Skeletal muscle cell (primary cell): ENCODE measurements around the gene MAP3K5.
"Not testable (repeated sequence)": the region's sequence is repeated elsewhere in the genome, so short reads cannot be mapped to it uniquely, and the experiment has no call there.

Experiments
- DNase-seq: peaks from one replicate; pipeline ENCODE4 v3.0.0-alpha.2; 2010; ENCODE audit warnings: low read depth
- H3K4me3 ChIP-seq: 2 replicates; pipeline ENCODE4 v1.5.1; 2011; ENCODE audit warnings: low read depth, mild to moderate bottlenecking, control low read depth, low read length, moderate library complexity

Gene MAP3K5

DNA sequence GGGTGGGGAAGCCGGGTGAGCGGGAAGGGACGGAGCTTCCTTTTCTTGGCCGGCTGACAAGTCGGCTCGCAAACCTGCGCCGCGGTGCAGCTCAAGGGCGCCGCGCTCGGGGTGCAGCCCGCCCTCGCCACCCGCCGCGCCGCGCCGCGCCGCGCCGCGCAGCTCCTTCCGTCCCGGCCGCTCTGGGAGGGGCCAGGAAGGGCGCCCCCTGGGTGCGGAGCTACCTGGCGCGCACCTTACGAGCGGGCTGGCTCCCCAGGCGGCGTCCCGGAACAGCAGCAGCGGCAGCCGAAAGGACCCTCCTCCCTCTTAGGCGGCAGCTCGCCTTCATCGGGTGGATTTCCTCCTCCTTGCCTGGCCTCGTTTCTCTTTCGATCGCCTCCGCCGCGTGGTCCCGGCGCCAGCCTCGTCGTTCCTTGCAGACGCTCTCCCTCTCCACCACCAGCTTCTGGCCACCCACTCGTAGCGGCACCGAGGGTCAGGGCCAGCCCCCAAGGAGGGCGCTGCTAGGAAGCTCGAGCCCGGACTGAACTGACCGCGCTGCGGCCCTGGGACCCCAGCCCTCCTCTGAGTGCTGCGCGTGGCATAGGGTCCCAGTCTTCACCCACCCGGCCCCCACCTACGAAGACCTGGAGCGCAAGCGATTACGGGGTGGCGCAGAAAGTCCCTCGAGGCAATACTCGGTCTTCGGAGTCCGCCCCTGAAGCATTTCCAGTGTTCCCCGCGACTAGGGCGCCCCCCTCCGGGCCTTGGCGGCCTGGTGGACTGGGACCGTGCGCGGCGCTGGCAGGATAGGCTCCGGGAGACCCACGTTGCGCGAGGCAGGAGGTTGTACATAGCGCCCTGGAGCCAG lies at the start of gene MAP3K5:
Gene MAP3K5, minus strand, starts transcription at position 68 of the 853 bp plus-strand sequence. CDS start 320 bp downstream, outside the sequence.
- peak; percentile 54 for DNase-seq
- H3K4me3 ChIP-seq = peak within 1 kb of the TSS; percentile 61

DNA sequence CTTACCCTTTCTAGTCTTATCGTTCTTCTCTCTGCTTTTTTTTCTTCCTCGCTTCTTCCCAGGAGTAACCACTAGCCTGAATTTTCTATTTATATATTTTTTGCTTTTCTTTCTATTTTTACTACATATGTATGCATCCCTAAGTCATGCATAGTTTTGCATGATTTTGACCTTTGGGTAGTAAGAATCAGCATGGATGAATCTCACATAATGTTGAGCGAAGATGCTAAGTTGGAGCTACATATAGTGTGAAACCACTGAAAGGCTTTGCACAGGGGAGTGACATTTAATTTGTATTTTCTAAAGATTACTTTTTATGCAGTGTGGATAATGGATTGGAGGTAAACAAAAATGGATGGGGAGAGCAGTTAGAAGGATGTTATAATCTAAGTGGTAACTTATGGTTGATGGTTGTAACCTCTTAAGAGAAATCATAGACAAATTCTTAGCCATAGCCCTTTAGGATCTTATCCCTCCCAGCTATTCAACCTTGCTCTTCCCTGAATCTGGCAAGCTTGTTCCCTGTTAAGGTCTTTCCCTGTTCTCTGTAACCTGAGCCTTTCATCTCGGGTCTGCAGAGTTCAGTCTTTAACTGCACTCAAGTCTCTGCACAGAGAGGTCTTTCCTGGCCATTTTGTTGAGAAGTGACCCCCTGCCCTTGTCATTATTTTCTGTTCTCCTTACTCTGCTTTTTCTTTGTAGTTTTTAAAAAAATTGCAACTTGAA lies 48.2 kb upstream of the MAP3K5 start:
- no peak for DNase-seq
- no peak overlapping the region for H3K4me3 ChIP-seq

DNA sequence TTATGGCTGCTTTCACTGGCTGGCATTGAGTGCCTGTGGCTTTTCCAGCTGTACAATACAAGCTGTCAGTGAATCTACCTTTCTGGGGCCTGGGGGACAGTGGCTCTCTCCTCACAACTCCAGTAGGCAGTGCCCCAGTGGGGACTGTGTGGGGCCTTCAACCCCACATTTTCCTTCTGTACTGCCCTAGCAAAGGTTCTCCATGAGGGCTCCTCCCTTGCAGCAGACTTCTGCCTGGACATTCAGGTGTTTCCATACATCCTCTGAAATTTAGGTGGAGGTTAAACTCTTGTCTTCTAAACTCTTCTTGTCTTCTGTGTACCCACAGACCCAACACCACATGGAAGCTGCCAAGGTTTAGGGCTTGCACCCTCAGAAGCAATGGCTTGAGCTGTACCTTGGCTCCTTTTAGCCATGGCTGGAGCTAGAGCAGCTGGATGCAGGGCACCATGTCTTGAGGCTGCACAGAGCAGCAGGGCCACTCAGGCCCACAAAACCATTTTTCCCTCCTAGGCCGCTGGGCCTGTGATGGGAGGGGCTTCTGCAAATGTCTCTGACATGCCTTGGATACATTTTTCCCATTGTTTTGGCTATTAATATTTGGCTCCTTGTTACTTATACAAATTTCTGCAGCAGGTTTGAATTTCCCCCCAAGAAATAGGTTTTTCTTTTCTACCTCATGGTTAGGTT lies 39.7 kb upstream of the MAP3K5 start:
- H3K4me3 ChIP-seq = no peak overlapping the region
- DNase-seq = no peak

DNA sequence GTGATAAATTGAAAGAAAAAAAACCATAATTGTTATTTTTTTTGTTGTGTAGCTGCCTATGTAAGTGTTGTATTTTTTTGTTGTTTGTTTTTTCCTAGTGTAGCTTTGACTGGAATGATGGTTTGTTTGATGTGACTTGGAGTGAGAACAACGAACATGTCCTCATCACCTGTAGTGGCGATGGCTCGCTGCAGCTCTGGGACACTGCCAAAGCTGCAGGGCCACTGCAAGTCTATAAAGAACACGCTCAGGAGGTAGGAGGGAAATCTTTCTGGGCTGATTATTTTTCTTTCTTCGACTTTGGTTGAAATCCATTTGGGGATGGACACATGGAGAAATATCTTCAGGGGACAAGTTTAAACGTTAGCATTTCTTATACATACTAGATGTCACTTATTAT lies 33.9 kb upstream of the MAP3K5 start:
- H3K4me3 ChIP-seq = no peak overlapping the region

GRCh38 chr6:136823128-136823660 lies 30.9 kb upstream of the MAP3K5 start:
- H3K4me3 ChIP-seq = peak overlapping the region; percentile 66
- DNase-seq = no peak

More for the DNA sequence above, 33.9 kb upstream of the MAP3K5 start:
- DNase-seq = no peak

DNA sequence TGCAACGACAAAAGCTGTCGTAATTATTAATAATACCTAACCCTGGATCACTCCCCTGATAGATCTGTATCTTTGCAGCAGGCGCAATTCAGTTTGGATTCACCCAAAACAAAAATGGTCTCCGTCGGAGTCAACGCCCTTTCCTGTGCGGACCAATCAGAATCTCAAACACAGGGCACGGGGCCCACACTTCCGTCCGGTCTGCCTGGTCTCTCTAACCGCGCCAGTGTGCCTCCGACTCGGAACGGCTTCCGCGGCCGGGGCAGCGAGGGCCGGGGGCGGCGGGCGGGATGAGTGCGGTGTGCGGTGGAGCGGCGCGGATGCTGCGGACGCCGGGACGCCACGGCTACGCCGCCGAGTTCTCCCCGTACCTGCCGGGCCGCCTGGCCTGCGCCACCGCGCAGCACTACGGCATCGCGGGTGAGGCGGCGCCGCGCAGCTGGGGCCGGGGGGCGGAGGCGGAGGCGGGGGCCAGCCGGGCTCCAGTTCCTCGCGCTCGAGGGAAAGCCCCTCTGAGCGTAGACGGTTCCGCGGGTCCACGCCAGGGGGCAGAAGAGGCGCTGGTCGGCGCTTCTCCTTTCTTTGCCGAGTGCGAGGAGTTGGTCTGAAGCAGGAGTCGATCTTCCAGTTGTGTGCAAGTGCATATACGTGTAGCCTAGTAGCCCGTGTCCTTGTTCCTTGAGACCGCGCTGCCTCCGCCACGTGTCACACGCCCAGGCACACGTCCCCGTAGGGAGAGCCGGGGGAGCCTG lies 30.3 kb upstream of the MAP3K5 start, which contains the start of gene PEX7:
Gene PEX7, plus strand, starts transcription at position 217 of the 752 bp plus-strand sequence. Its CDS starts 74 bp downstream, at position 291.
- H3K4me3 ChIP-seq = peak within 1 kb of the TSS; percentile 66
- DNase-seq = peak; percentile 83

GRCh38 chr6:136822046-136822375 lies 29.7 kb upstream of the MAP3K5 start:
- DNase-seq = peak; percentile 31
- peak overlapping the region; percentile 66 for H3K4me3 ChIP-seq

- DNase-seq = no peak
- H3K4me3 ChIP-seq = no peak overlapping the region
Observed at GRCh38 chr6:136820561-136820960, 28.3 kb upstream of the MAP3K5 start.

DNA sequence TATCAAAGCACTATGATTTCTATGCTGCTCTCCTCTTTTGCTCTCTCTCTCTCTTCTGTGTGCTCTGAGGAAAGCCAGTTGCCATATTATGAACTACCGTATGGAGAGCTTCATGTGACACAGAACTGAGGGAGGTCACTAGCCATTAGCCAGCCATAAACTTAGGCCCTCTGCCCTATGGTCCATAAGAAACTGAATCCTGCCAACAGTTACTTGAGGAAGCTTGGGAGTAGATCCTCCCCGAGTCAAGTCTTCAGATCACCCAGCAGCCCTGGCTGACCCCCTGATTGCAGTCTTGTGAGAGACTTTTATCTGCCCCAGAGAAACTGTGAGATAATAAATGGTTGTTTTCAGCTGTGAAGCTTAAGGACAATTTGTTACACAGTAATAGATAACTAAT lies 24.4 kb upstream of the MAP3K5 start:
- no peak overlapping the region for H3K4me3 ChIP-seq
- DNase-seq = no peak

GRCh38 chr6:136815608-136816007 lies 23.3 kb upstream of the MAP3K5 start:
- not testable (repeated sequence) for H3K4me3 ChIP-seq, DNase-seq

- no peak overlapping the region for H3K4me3 ChIP-seq
- DNase-seq = no peak
Observed at GRCh38 chr6:136812174-136812573, 19.9 kb upstream of the MAP3K5 start.

DNA sequence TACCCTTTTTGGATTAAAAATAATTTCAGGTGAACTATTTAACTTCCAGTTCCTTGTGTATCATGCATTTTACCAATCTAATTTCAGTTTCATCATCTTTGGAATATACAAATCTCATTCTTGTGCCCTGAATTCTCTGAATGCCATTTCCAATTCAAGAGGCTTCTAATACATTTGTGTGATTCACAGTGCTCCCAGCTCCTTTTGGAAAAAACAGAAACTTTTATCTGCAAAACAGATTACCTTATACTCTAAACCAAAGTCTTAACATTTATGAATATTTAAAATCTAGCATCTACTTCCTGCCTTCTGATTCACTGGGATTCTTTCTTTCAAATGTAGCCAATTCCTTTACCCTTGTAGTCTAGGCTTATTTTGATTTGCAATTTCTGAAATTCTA lies 19.0 kb upstream of the MAP3K5 start:
- no peak overlapping the region for H3K4me3 ChIP-seq
- no peak for DNase-seq

- no peak for DNase-seq
- H3K4me3 ChIP-seq = no peak overlapping the region
Observed at GRCh38 chr6:136809091-136809860, 17.0 kb upstream of the MAP3K5 start.

DNA sequence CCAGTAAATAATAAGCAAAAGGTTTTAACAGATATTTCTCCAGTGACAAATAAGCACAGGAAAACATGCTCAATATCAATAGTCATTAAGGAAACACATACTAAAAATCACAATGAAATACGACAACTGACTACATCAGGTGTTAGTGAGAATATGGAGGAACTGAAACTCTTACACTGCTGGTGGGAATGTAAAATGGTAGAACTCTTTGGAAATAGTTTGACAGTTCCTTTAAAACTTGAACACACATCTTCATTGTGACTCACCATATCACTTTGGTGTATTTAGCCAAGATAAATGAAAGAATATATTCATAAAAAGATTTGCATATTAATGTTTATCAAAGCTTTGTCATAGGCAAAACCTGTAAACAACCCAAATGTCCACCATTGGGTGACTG lies 11.3 kb upstream of the MAP3K5 start:
- H3K4me3 ChIP-seq = no peak overlapping the region
- no peak for DNase-seq

DNA sequence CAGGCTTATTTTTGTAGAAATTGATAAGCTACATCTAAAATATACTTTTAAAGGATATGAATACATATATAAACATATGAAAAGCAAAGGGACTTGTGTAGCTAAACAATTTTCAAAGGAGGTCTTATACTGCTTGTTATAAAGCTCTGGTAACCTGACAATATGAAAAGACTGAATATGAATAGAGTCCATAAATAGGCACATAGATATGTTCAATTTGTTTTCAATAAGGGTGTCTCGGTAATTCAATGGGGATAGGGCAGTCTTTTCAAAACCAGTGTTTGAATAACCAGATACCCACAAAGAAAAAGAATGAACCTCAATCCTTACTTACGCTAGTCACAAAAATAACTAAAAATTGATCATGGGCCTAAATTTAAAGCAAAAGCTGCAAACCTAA lies 9.3 kb upstream of the MAP3K5 start:
- no peak overlapping the region for H3K4me3 ChIP-seq
- DNase-seq = no peak

DNA sequence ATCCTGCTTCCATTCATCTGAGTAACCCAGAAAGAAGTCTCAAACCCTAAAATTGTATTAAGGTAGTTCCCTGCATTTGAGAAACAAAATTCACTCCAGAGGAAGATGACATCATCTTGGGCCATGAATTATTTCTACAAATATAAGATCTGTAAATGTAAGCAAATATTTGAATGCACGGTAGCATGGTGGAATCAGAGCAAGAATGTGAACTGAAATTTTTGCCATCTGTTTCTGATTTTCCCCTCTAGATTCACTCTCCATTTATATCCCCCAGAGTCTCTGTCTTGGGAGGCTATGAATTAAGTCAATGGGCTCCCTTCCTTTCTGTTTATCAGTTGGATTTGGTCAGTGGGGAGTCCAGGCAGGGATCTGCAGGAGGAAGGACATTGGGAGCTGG lies 5.8 kb upstream of the MAP3K5 start:
- no peak for DNase-seq
- no peak overlapping the region for H3K4me3 ChIP-seq

- no peak overlapping the region for H3K4me3 ChIP-seq
- DNase-seq = no peak
Observed at GRCh38 chr6:136795996-136796395, 3.7 kb upstream of the MAP3K5 start.

- DNase-seq = no peak
Observed at GRCh38 chr6:136795386-136795785, 3.1 kb upstream of the MAP3K5 start.

More at GRCh38 chr6:136795386-136795785, 3.1 kb upstream of the MAP3K5 start:
- H3K4me3 ChIP-seq = no peak overlapping the region
